ENCODE data around the gene IGSF23. TPM values are rescaled to one million over a fixed set of nuclear protein-coding genes. Genes with fewer than 3 reads are reported as not detected.

Gene IGSF23
- total and polyA plus RNA-seq, 12 donors = 0.86 TPM; not detected in 11

GRCh38 chr19:44661904-44662303 lies 48.5 kb downstream of the IGSF23 start:
- H3K36me3 ChIP-seq = peaks cover 0 to 71% (median 42%) of the 10 kb centered on the region in 9 donors
- WGBS, 2 donors = 71 to 73% methylated on average over 7 of the region's 7 CpGs
- peaks cover 0 to 7% (median 5%) of the 10 kb centered on the region in 9 donors for H3K4me1 ChIP-seq
- no peaks in the 10 kb centered on the region for H3K9me3 ChIP-seq
- intact Hi-C loops (cut with DNase I) = no loop called here
- H3K4me3 ChIP-seq = no peak overlapping the region
- no peak for DNase-seq
- ATAC-seq = no peak
- no peak for TF ChIP-seq CTCF (IDR thresholded peaks at IDR 0.05)
- H3K27me3 ChIP-seq = no peaks in the 10 kb centered on the region
- H3K27ac ChIP-seq = no peak overlapping the region

GRCh38 chr19:44662691-44663385 lies 49.5 kb downstream of the IGSF23 start:
- ATAC-seq (no peak), DNase-seq (no peak)
- no peak overlapping the region for H3K4me3 ChIP-seq
- no peaks in the 10 kb centered on the region for H3K27me3 ChIP-seq
- no peak for TF ChIP-seq CTCF (IDR thresholded peaks at IDR 0.05)
- intact Hi-C loops (cut with DNase I) = no loop called here
- no peaks in the 10 kb centered on the region for H3K4me1 ChIP-seq
- H3K9me3 ChIP-seq = no peaks in the 10 kb centered on the region
- H3K36me3 ChIP-seq = peaks cover 0 to 67% (median 42%) of the 10 kb centered on the region in 9 donors
- H3K27ac ChIP-seq = no peak overlapping the region
- WGBS, 2 donors = 70 to 77% methylated on average over 7 of the region's 7 CpGs

- Histone ChIP-seq H3K36me3 (peaks cover 0 to 55% (median 30%) of the 10 kb centered on the region in 9 donors), H3K9me3 (no peaks in the 10 kb centered on the region), H3K4me1 (no peaks in the 10 kb centered on the region), H3K27me3 (no peaks in the 10 kb centered on the region), H3K27ac (no peak overlapping the region), H3K4me3 (no peak overlapping the region)
- TF ChIP-seq CTCF (IDR thresholded peaks at IDR 0.05) = no peak
- intact Hi-C loops (cut with DNase I) = no loop called here
- 95 to 97% methylated on average over 5 of the region's 5 CpGs for WGBS, 2 donors
- DNase-seq (no peak), ATAC-seq (no peak)
Observed at GRCh38 chr19:44663996-44664395, 50.6 kb downstream of the IGSF23 start.

- no peaks in the 10 kb centered on the region for H3K27me3 ChIP-seq
- H3K4me1 ChIP-seq = no peaks in the 10 kb centered on the region
- intact Hi-C loops (cut with DNase I) = no loop called here
- H3K36me3 ChIP-seq = peaks cover 0 to 45% (median 21%) of the 10 kb centered on the region in 9 donors
- no peaks in the 10 kb centered on the region for H3K9me3 ChIP-seq
- 91 to 92% methylated on average over 10 of the region's 10 CpGs for whole genome bisulfite sequencing, 2 donors
- H3K4me3 ChIP-seq = no peak overlapping the region
- ATAC-seq (peak in 1 of 8 donors; percentile 4), DNase-seq (no peak)
- TF ChIP-seq CTCF (IDR thresholded peaks at IDR 0.05) = no peak
- no peak overlapping the region for H3K27ac ChIP-seq
Observed at GRCh38 chr19:44664976-44665375, 51.6 kb downstream of the IGSF23 start.
